ENCODE results near the gene SLC39A2. TPM values are rescaled to one million over a fixed set of nuclear protein-coding genes. Genes with fewer than 3 reads are reported as not detected.

Gene SLC39A2
- total RNA-seq, 1 donor from 2014 or later = 0.25 TPM

DNA sequence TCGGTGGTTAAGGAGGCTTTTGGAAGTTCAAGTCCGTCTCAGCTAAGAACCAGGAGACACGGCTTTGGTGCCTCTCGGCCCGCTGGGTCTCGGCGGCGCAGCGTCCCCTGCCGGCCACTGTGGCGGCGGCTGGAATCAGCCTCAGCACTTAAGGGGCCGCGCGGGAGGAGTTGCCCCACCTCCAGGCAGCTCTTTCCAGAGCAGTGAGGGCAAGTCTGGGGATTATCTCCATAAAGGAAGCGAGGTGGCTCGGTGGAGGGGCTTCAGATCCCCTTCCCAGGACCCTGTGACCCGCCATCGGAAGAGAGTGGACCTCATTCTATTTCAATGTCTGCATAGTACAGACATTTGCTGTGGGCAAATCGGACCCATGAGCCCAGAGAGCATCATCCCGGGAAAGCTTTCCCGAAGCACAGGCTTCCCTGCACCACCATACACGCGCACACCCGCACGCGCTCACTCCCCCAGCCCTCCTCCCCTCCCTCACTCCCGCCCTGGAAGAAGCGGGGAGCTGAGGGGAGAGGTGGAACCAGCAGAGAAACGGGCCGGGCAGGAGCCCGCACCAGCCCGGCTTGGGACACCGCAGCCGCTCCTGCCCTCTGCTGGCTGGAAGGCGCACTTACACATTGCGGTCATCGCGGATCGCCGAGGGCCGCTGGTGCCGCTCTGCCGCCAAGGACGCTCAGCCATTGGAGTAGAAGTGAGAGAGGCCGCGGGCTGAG, 27.9 kb upstream of the SLC39A2 start:
- TF ChIP-seq, protein P1, sequence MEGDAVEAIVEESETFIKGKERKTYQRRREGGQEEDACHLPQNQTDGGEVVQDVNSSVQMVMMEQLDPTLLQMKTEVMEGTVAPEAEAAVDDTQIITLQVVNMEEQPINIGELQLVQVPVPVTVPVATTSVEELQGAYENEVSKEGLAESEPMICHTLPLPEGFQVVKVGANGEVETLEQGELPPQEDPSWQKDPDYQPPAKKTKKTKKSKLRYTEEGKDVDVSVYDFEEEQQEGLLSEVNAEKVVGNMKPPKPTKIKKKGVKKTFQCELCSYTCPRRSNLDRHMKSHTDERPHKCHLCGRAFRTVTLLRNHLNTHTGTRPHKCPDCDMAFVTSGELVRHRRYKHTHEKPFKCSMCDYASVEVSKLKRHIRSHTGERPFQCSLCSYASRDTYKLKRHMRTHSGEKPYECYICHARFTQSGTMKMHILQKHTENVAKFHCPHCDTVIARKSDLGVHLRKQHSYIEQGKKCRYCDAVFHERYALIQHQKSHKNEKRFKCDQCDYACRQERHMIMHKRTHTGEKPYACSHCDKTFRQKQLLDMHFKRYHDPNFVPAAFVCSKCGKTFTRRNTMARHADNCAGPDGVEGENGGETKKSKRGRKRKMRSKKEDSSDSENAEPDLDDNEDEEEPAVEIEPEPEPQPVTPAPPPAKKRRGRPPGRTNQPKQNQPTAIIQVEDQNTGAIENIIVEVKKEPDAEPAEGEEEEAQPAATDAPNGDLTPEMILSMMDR (IDR thresholded peaks at IDR 0.05; ENCODE audit: insufficient read depth, low read length, poor library complexity, severe bottlenecking) = peak; percentile 100
- DNase-seq (ENCODE audit: low read depth) = peak; percentile 29
- H3K4me3 ChIP-seq (ENCODE audit: low read depth, low read length) = peak overlapping the region; percentile 73
- H3K27me3 ChIP-seq (ENCODE audit: control insufficient read depth, insufficient read depth, low read length) = no peaks in the 10 kb centered on the region
- no peaks in the 10 kb centered on the region for H3K36me3 ChIP-seq (ENCODE audit: control insufficient read depth, insufficient read depth, low read length)

DNA sequence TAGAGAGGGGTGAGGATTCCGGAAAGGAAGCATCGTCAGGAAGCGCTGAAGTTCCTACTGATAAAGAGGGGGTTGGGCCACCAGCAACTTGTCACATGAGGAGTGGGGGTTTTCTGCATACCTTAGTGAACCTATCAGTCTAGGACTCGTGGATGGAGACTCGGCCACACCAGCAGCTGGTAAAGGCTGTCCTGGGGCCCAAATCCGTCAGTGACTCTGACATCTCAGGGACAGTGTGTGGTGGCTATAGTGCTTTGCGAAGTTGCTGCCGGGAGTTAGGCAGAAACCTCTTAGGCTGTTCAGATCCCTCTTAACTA, 27.4 kb upstream of the SLC39A2 start:
- peak overlapping the region; percentile 73 for H3K4me3 ChIP-seq (ENCODE audit: low read depth, low read length)
- no peak for DNase-seq (ENCODE audit: low read depth)
- H3K27me3 ChIP-seq (ENCODE audit: control insufficient read depth, insufficient read depth, low read length) = no peaks in the 10 kb centered on the region
- H3K36me3 ChIP-seq (ENCODE audit: control insufficient read depth, insufficient read depth, low read length) = no peaks in the 10 kb centered on the region
- TF ChIP-seq, protein P1 (IDR thresholded peaks at IDR 0.05; ENCODE audit: insufficient read depth, low read length, poor library complexity, severe bottlenecking) = no peak

DNA sequence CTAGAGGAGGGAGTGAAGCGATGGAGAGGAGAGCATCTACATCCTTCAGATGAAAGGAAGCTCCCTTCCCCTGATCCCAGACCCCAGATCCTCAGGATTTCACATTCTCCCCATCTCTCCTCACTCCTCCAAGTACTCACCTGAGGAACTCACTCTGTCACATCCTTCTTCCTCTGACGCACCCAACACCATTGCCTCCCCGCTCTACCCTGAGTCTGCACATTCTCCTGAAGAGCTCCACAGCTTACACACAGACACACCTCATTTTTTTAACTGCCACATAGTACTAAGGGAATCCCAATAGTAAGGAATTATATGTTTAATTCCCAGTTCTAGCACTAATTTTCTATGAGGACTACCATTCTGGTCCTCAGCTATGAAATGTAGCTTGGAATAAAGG, 25.6 kb upstream of the SLC39A2 start:
- H3K36me3 ChIP-seq (ENCODE audit: control insufficient read depth, insufficient read depth, low read length) = no peaks in the 10 kb centered on the region

DNA sequence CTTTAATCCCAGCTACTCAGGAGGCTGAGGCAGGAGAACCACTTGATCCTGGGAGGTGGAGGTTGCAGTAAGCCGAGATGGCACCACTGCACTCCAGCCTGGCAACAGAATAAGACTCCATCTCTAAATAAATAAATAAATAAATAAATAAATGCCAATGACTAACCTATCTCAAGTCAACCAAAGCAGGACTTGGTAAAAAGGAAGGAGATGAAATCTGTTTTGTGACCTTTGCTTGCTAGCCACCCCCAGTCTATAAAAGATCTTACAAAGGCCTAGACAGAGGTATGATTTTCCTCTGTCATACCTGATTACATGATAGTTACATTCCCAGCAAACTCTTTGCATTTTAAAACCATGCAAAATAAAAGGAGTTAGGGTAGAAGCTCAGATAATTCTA, 22.8 kb upstream of the SLC39A2 start:
- H3K36me3 ChIP-seq (ENCODE audit: control insufficient read depth, insufficient read depth, low read length) = no peaks in the 10 kb centered on the region
- no peak overlapping the region for H3K4me3 ChIP-seq (ENCODE audit: low read depth, low read length)
- no peak for DNase-seq (ENCODE audit: low read depth)
- TF ChIP-seq, protein P1 (IDR thresholded peaks at IDR 0.05; ENCODE audit: insufficient read depth, low read length, poor library complexity, severe bottlenecking) = no peak
- no peaks in the 10 kb centered on the region for H3K27me3 ChIP-seq (ENCODE audit: control insufficient read depth, insufficient read depth, low read length)

More for the DNA sequence above, 25.6 kb upstream of the SLC39A2 start:
- TF ChIP-seq, protein P1 (IDR thresholded peaks at IDR 0.05; ENCODE audit: insufficient read depth, low read length, poor library complexity, severe bottlenecking) = no peak
- Histone ChIP-seq H3K4me3 (ENCODE audit: low read depth, low read length) (no peak overlapping the region), H3K27me3 (ENCODE audit: control insufficient read depth, insufficient read depth, low read length) (no peaks in the 10 kb centered on the region)
- no peak for DNase-seq (ENCODE audit: low read depth)

DNA sequence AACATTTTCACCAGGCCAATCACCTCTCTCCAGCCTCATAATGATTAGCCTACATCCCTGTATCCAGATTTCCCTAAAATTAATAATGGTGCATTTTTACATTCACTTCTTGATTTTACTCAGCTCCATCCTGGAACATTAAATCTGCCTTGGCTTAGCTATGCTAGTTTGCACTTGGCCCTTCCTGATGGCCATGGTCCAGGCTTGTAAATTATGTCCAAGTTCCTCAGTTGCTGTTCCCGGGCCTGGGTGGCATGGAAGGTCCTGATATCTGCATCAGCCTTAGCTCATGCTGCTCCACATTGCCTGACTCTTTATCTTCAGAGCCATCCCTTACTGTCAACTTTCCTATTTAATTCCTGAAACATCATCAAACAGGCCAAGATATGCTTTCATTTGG, 20.4 kb upstream of the SLC39A2 start:
- TF ChIP-seq, protein P1 (IDR thresholded peaks at IDR 0.05; ENCODE audit: insufficient read depth, low read length, poor library complexity, severe bottlenecking) = no peak
- Histone ChIP-seq H3K27me3 (ENCODE audit: control insufficient read depth, insufficient read depth, low read length) (no peaks in the 10 kb centered on the region), H3K36me3 (ENCODE audit: control insufficient read depth, insufficient read depth, low read length) (no peaks in the 10 kb centered on the region), H3K4me3 (ENCODE audit: low read depth, low read length) (no peak overlapping the region)
- DNase-seq (ENCODE audit: low read depth) = no peak

DNA sequence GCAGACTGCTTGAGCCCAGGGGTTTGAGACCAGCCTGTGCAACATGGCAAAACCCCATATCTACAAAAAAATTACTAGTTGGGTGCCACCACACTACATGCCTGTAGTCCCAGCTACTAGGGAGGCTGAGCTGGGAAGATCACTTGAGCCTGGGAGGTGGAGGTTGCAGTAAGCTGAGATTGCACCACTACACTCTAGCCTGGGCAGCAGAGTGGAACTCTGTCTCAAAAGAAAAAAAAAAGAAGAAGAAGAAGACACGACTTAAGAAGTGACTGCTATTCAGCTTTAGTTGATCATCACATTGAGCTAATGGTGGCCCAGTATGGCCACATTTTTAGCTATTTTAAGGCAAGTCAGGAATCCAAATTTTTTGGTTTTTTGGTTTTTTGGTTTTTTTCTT, 18.2 kb upstream of the SLC39A2 start:
- TF ChIP-seq, protein P1 (IDR thresholded peaks at IDR 0.05; ENCODE audit: insufficient read depth, low read length, poor library complexity, severe bottlenecking) = no peak
- no peak overlapping the region for H3K4me3 ChIP-seq (ENCODE audit: low read depth, low read length)
- no peak for DNase-seq (ENCODE audit: low read depth)
- no peaks in the 10 kb centered on the region for H3K36me3 ChIP-seq (ENCODE audit: control insufficient read depth, insufficient read depth, low read length)
- no peaks in the 10 kb centered on the region for H3K27me3 ChIP-seq (ENCODE audit: control insufficient read depth, insufficient read depth, low read length)
